NB4 (cell line): ENCODE data around the gene EEF1E1.

Experiments
- DNase-seq: peaks from one replicate; pipeline ENCODE4 v3.0.0; 2010; ENCODE audit warnings: low read depth
- H3K4me3 ChIP-seq: one replicate; pipeline ENCODE4 v1.5.1; 2011; ENCODE audit warnings: mild to moderate bottlenecking, low read depth, low read length, moderate library complexity
- CTCF ChIP-seq: IDR thresholded peaks from one replicate; pipeline ENCODE4 v1.5.1; 2012; ENCODE audit warnings: low read depth, low read length
- MAX ChIP-seq: IDR thresholded peaks from 2 replicates; pipeline ENCODE4 v1.6.1; 2011; ENCODE audit warnings: low read depth, low read length
- MYC ChIP-seq: IDR thresholded peaks from 2 replicates; pipeline ENCODE4 v1.6.1; 2011; ENCODE audit warnings: low read depth, low read length
- POLR2A ChIP-seq: IDR thresholded peaks from 2 replicates; pipeline ENCODE4 v1.6.1; 2011; ENCODE audit warnings: mild to moderate bottlenecking; ENCODE audit not compliant: insufficient read length; ENCODE audit errors: extremely low read depth

EEF1E1 gene

GRCh38 chr6:8061736-8062135 lies 40.6 kb downstream of the EEF1E1 start:
- DNase-seq, result no peak
- no peak overlapping the region for H3K4me3 ChIP-seq
- no peak for TF ChIP-seq MAX
- TF ChIP-seq CTCF, result no peak
- no peak for TF ChIP-seq POLR2A
- TF ChIP-seq MYC, result no peak

GRCh38 chr6:8060346-8060745 lies 42.0 kb downstream of the EEF1E1 start:
- no peak overlapping the region for H3K4me3 ChIP-seq
- no peak for DNase-seq
- TF ChIP-seq MYC (no peak), MAX (no peak), CTCF (no peak), POLR2A (no peak)

GRCh38 chr6:8059129-8059528 lies 43.2 kb downstream of the EEF1E1 start:
- DNase-seq, result peak; percentile 47
- no peak for TF ChIP-seq POLR2A
- no peak for TF ChIP-seq MAX
- TF ChIP-seq MYC, result no peak
- no peak for TF ChIP-seq CTCF
- no peak overlapping the region for H3K4me3 ChIP-seq

- TF ChIP-seq POLR2A, result no peak
- TF ChIP-seq MAX, result no peak
- TF ChIP-seq MYC, result no peak
- TF ChIP-seq CTCF, result no peak
- DNase-seq, result no peak
- no peak overlapping the region for H3K4me3 ChIP-seq
These were observed 44.6 kb downstream of the EEF1E1 start for GRCh38 chr6:8057793-8058192.

GRCh38 chr6:8057263-8057662 lies 45.1 kb downstream of the EEF1E1 start:
- DNase-seq, result no peak
- H3K4me3 ChIP-seq, result no peak overlapping the region

More at GRCh38 chr6:8057263-8057662, 45.1 kb downstream of the EEF1E1 start:
- TF ChIP-seq MAX, result no peak
- no peak for TF ChIP-seq POLR2A
- TF ChIP-seq CTCF, result no peak
- no peak for TF ChIP-seq MYC
